HUES6 (cell line): Measurements from ENCODE around the gene TUBA3E.
"Not testable (repeated sequence)": the region's sequence is repeated elsewhere in the genome, so short reads cannot be mapped to it uniquely, and the experiment has no call there.

Experiments used
- H3K27ac ChIP-seq: 2 replicates; pipeline ENCODE4 v1.7.0; 2013; ENCODE audit warnings: low read depth, mild to moderate bottlenecking, low read length, inconsistent platforms
- H3K27me3 ChIP-seq: 2 replicates; pipeline ENCODE4 v1.6.1; 2013; ENCODE audit warnings: low read length; ENCODE audit not compliant: control insufficient read depth, insufficient read depth
- H3K36me3 ChIP-seq: 2 replicates; pipeline ENCODE4 v1.6.1; 2013; ENCODE audit warnings: low read length; ENCODE audit not compliant: control insufficient read depth, insufficient read depth
- H3K4me1 ChIP-seq: 2 replicates; pipeline ENCODE4 v1.6.1; 2013; ENCODE audit warnings: low read length; ENCODE audit not compliant: control insufficient read depth, insufficient read depth
- H3K4me3 ChIP-seq: 2 replicates; pipeline ENCODE4 v1.5.1; 2013; ENCODE audit warnings: low read depth, low read length
- H3K9ac ChIP-seq: one replicate; pipeline ENCODE4 v1.6.1; 2013; ENCODE audit warnings: mild to moderate bottlenecking, low read length
- H3K9me3 ChIP-seq: 2 replicates; pipeline ENCODE4 v1.6.1; 2013; ENCODE audit warnings: low read depth, low read length; ENCODE audit not compliant: control insufficient read depth, insufficient read depth

TUBA3E gene

DNA sequence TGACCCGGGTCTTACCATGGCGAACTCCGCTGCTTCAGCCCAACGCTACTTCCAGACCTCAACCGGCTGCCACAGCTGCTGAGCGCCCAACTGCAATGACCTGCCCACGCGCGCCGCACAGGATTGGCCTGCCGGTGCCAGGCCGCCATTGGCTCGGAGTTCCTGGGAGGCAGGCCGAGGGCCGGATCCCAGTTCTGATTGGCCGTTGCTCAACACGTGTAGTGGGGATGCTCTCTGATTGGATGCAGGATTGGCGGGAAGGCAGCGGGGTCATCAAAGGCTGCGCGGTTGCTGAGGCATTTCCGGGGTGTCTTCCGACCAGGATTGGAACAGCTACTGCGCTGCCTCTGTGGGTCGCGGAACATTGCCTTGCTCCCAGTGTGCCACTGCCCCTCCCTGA, at the start of gene TUBA3E:
Gene TUBA3E (minus strand): TSS at position 97 of the 400 bp plus-strand sequence. CDS start 79 bp downstream, at position 18.
- no peak within 1 kb of the TSS for H3K27ac ChIP-seq
- no peaks in the 10 kb centered on the region for H3K36me3 ChIP-seq
- no peaks in the 10 kb centered on the region for H3K27me3 ChIP-seq
- no peak within 1 kb of the TSS for H3K9ac ChIP-seq
- H3K4me1 ChIP-seq = no peaks in the 10 kb centered on the region
- H3K9me3 ChIP-seq = no peaks in the 10 kb centered on the region
- no peak within 1 kb of the TSS for H3K4me3 ChIP-seq

DNA sequence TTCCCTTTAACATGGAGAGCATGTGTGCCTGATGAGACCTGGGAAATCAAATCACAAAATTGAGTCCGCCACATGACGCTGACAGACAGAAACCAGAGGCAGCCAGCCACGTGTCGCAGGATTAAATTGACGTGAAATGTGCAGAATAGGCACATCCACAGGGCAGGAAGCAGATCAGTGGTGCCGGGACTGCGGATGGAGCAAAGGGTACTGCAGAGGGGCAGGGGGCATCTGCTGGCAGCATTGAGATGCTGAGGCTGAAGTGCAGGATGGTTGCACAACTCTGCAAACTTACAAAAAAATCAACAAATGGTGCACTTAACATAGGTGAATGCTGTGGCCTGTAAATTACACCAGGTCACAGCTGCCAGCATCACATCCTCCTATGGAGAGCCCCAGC, 48.2 kb upstream of the TUBA3E start:
- Histone ChIP-seq H3K4me1 (no peaks in the 10 kb centered on the region), H3K36me3 (no peaks in the 10 kb centered on the region)

GRCh38 chr2:130245976-130246375, 47.7 kb upstream of the TUBA3E start:
- Histone ChIP-seq H3K4me3 (no peak overlapping the region), H3K27ac (no peak overlapping the region), H3K9ac (no peak overlapping the region), H3K27me3 (no peaks in the 10 kb centered on the region), H3K9me3 (no peaks in the 10 kb centered on the region), H3K36me3 (no peaks in the 10 kb centered on the region), H3K4me1 (no peaks in the 10 kb centered on the region)

More for the DNA sequence above, 48.2 kb upstream of the TUBA3E start:
- Histone ChIP-seq H3K27me3 (no peaks in the 10 kb centered on the region), H3K9me3 (no peaks in the 10 kb centered on the region), H3K4me3 (no peak overlapping the region), H3K9ac (no peak overlapping the region), H3K27ac (no peak overlapping the region)

- Histone ChIP-seq H3K27me3 (no peaks in the 10 kb centered on the region), H3K27ac (no peak overlapping the region), H3K9me3 (no peaks in the 10 kb centered on the region), H3K4me1 (no peaks in the 10 kb centered on the region), H3K9ac (no peak overlapping the region), H3K36me3 (no peaks in the 10 kb centered on the region), H3K4me3 (no peak overlapping the region)
Measured at GRCh38 chr2:130243359-130243758, 45.1 kb upstream of the TUBA3E start.

GRCh38 chr2:130241041-130241707, 42.9 kb upstream of the TUBA3E start:
- no peaks in the 10 kb centered on the region for H3K36me3 ChIP-seq
- H3K4me3 ChIP-seq = no peak overlapping the region
- H3K4me1 ChIP-seq = no peaks in the 10 kb centered on the region
- no peaks in the 10 kb centered on the region for H3K9me3 ChIP-seq
- no peaks in the 10 kb centered on the region for H3K27me3 ChIP-seq
- H3K9ac ChIP-seq = no peak overlapping the region
- no peak overlapping the region for H3K27ac ChIP-seq

GRCh38 chr2:130239581-130239980, 41.3 kb upstream of the TUBA3E start:
- not testable (repeated sequence) for H3K9ac ChIP-seq, H3K4me1 ChIP-seq, H3K4me3 ChIP-seq, H3K9me3 ChIP-seq, H3K27me3 ChIP-seq, H3K27ac ChIP-seq, H3K36me3 ChIP-seq

DNA sequence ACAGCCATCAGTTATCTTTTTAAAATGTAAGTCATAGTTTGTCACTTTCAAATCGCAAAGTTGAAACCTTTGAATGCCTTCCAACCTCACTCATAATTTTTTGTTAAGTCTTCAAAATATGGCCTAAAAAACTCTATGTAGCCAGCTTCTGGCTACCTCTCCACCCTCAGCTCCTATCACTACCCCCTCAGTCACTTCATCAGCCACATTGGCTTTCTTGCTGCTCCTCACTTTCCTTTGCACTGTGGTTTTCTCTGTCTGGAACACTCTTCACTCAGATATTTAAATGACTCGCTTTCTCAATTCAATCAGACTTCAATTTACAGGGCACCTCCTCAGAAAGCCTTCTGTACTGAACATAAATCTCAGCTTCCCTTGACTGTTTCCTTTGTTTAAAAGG, 34.8 kb upstream of the TUBA3E start:
- not testable (repeated sequence) for H3K9ac ChIP-seq, H3K4me3 ChIP-seq, H3K27ac ChIP-seq, H3K36me3 ChIP-seq, H3K27me3 ChIP-seq, H3K9me3 ChIP-seq, H3K4me1 ChIP-seq

- Histone ChIP-seq H3K4me1 (no peaks in the 10 kb centered on the region), H3K36me3 (no peaks in the 10 kb centered on the region), H3K27me3 (no peaks in the 10 kb centered on the region), H3K27ac (no peak overlapping the region), H3K9ac (no peak overlapping the region), H3K9me3 (no peaks in the 10 kb centered on the region), H3K4me3 (no peak overlapping the region)
Measured at GRCh38 chr2:130231656-130232055, 33.4 kb upstream of the TUBA3E start.

DNA sequence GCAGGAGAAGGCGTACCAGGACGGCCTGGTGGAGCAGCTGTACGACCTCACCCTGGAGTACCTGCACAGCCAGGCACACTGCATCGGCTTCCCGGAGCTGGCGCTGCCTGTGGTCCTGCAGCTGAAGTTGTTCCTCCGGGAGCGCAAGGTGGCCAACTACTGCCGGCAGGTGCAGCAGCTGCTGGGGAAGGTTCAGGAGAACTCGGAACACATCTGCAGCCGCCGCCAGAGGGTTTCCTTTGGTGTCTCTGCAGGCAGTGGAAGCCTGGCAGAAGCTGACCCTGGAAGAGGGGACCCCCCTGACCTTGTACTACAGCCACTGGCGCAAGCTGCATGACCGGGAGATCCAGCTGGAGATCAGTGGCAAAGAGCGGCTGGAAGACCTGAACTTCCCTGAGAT, 32.7 kb upstream of the TUBA3E start:
- H3K4me1 ChIP-seq, H3K9me3 ChIP-seq, H3K36me3 ChIP-seq, H3K27ac ChIP-seq, H3K9ac ChIP-seq, H3K4me3 ChIP-seq, H3K27me3 ChIP-seq: not testable (repeated sequence)

- not testable (repeated sequence) for H3K27ac ChIP-seq
Measured at GRCh38 chr2:130230376-130230775, 32.1 kb upstream of the TUBA3E start.

DNA sequence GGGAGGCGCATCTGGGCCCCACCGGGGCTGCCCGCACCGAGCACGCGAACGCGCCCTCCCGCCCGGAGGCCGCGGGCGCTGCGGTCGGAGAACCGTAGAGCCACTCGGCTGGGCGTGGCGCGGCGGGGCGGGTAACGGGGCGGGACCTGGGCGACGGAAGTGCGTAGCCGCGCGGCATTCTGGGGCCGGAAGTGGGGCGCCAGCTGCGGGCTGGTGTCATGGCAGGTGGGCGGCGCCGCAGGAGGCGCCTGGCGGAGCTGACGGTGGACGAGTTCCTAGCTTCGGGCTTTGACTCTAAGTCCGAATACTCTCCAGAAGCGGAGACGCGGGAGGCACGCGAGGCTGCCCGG, 30.9 kb upstream of the TUBA3E start:
- not testable (repeated sequence) for H3K9ac ChIP-seq, H3K27ac ChIP-seq, H3K4me1 ChIP-seq, H3K36me3 ChIP-seq, H3K9me3 ChIP-seq, H3K4me3 ChIP-seq, H3K27me3 ChIP-seq

More at GRCh38 chr2:130230376-130230775, 32.1 kb upstream of the TUBA3E start:
- not testable (repeated sequence) for H3K4me1 ChIP-seq, H3K9ac ChIP-seq, H3K27me3 ChIP-seq, H3K4me3 ChIP-seq, H3K9me3 ChIP-seq, H3K36me3 ChIP-seq
